ENCODE data around the gene RNF113B. TPM values are rescaled to one million over a fixed set of nuclear protein-coding genes. Genes with fewer than 3 reads are reported as not detected.

Gene RNF113B
- total RNA-seq, 1 donor from 2014 or later: not detected

DNA sequence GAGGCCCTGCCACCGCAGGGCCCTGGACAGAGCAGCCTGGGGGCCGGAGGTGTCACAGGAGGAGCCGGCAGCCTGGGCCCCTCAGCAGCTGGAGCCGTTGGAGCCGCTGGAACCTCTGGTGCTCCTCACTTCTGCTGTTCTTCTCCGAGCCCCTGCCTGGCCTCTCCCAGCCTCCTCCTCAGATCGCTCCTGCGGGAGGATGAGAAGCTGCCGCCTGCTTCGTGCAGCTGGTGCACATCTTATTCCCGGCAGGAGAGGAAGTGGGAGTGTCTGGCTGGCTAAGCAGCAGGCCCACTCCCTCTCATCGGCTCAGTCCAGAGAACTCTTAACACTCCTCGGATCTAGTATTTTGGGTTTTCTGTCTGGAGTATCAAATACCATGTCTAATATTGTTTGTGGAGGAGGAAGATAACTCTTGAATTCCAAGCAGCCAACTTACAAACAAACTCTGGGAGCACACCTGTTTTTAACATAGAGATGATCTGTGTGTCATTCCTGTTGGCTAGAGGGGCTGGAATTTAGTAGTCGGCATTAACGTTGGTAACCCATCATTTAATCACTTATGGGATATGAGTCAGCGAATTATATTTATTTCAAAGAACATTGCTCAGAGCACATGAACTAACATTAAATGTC lies 37.1 kb upstream of the RNF113B start:
- peak; percentile 9 for DNase-seq (ENCODE audit: low read depth, low spot score)
- no peak overlapping the region for H3K27ac Mint-ChIP-seq (ENCODE audit: unreplicated experiment)
- H3K4me3 Mint-ChIP-seq: no peak overlapping the region
- peaks cover 42% of the 10 kb centered on the region for H3K4me1 Mint-ChIP-seq
- H3K9me3 Mint-ChIP-seq: peaks cover 6% of the 10 kb centered on the region
- H3K36me3 Mint-ChIP-seq (ENCODE audit: low read depth): peaks cover 22% of the 10 kb centered on the region
- H3K27me3 Mint-ChIP-seq (ENCODE audit: low read depth): no peaks in the 10 kb centered on the region
- TF ChIP-seq, protein P1, sequence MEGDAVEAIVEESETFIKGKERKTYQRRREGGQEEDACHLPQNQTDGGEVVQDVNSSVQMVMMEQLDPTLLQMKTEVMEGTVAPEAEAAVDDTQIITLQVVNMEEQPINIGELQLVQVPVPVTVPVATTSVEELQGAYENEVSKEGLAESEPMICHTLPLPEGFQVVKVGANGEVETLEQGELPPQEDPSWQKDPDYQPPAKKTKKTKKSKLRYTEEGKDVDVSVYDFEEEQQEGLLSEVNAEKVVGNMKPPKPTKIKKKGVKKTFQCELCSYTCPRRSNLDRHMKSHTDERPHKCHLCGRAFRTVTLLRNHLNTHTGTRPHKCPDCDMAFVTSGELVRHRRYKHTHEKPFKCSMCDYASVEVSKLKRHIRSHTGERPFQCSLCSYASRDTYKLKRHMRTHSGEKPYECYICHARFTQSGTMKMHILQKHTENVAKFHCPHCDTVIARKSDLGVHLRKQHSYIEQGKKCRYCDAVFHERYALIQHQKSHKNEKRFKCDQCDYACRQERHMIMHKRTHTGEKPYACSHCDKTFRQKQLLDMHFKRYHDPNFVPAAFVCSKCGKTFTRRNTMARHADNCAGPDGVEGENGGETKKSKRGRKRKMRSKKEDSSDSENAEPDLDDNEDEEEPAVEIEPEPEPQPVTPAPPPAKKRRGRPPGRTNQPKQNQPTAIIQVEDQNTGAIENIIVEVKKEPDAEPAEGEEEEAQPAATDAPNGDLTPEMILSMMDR (conservative IDR thresholded peaks at IDR 0.05): no peak

DNA sequence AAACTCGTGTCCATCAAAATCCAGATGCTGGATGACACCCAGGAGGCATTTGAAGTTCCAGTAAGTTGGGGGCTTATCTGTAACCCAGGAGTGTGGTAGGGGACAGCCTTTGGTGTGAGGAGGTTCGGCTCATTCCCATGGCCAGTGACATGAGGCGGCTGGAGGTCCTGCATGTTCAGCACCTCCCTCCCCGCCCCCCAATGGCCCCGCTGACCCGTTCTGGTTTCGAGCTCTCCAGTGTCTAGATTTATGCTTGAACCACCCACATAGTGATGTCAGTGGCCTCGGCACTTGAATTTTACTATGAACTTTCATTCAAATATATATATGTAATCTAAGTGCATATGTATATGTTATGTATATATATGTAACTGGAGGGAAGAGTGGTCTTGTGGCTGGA lies 36.3 kb upstream of the RNF113B start:
- Mint-ChIP-seq H3K4me1 (peaks cover 43% of the 10 kb centered on the region), H3K9me3 (peaks cover 8% of the 10 kb centered on the region), H3K36me3 (ENCODE audit: low read depth) (peaks cover 22% of the 10 kb centered on the region), H3K4me3 (no peak overlapping the region), H3K27me3 (ENCODE audit: low read depth) (no peaks in the 10 kb centered on the region), H3K27ac (ENCODE audit: unreplicated experiment) (no peak overlapping the region)
- no peak for DNase-seq (ENCODE audit: low read depth, low spot score)
- TF ChIP-seq, protein P1 (conservative IDR thresholded peaks at IDR 0.05): no peak

DNA sequence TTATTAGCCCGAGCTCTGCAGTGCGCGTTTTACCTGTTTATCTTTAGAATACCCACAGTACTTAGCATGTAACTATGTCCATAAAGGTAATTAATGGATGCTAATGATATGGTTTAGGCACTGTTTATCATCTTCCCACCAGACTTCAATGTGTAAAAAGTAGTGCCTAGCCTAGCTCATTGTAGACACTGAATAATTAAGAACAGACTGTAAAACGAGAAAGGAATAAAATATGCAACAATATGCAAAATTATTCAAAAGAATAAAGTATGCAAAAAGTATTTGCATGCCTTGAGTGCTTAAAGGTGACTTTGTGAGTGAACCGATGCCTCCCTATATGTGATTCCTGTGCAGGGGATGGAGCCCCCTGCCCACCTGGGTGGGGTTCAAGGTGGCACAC lies 35.7 kb upstream of the RNF113B start:
- Mint-ChIP-seq H3K27ac (ENCODE audit: unreplicated experiment) (no peak overlapping the region), H3K9me3 (peaks cover 8% of the 10 kb centered on the region), H3K36me3 (ENCODE audit: low read depth) (peaks cover 25% of the 10 kb centered on the region), H3K27me3 (ENCODE audit: low read depth) (no peaks in the 10 kb centered on the region), H3K4me3 (no peak overlapping the region), H3K4me1 (peaks cover 43% of the 10 kb centered on the region)
- TF ChIP-seq, protein P1 (conservative IDR thresholded peaks at IDR 0.05): no peak
- DNase-seq (ENCODE audit: low read depth, low spot score): no peak

DNA sequence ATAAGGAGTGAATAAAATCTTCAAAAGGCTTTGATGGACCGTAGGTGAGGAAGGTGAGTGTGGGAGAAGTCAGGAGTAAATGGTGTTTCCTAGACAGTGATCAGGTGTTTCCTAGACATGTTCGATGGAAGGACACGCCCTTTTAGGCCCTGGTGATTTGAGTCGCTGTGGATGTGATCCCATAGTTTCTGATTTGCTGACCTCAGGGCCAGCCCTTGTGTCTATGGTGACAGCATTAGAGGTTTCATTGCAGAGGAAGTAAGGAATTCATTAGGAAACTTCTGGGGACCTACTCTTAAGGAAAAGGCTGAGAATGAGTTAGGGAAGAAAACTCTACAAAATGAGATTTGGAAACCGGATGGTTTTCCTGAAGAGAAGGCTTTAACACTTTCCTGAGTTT lies 31.5 kb upstream of the RNF113B start:
- TF ChIP-seq, protein P1 (conservative IDR thresholded peaks at IDR 0.05): no peak
- Mint-ChIP-seq H3K36me3 (ENCODE audit: low read depth) (peaks cover 50% of the 10 kb centered on the region), H3K4me3 (no peak overlapping the region), H3K27ac (ENCODE audit: unreplicated experiment) (peak overlapping the region; percentile 30), H3K4me1 (peaks cover 41% of the 10 kb centered on the region), H3K9me3 (peaks cover 23% of the 10 kb centered on the region), H3K27me3 (ENCODE audit: low read depth) (no peaks in the 10 kb centered on the region)
- no peak for DNase-seq (ENCODE audit: low read depth, low spot score)

DNA sequence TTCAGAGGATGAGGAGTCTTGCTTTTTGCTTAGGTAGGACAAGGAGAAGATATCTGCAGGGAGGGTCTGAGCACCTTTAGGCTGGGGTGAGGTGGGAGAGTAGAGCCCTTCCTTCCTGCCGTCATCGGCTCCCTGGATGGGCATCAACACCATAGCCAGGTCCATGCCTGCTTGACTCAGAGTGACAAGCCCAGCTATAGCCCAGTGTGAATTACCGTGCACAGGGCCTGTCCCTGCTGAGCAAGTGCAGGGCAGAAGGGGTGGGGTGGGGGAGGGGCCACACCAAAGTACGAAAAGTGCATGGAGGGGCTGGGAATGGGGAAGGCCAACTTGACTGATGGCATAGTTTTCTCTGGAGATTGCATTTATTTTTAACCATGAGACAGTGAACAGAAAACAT lies 30.3 kb upstream of the RNF113B start:
- no peak for DNase-seq (ENCODE audit: low read depth, low spot score)
- H3K27ac Mint-ChIP-seq (ENCODE audit: unreplicated experiment): no peak overlapping the region
- no peak overlapping the region for H3K4me3 Mint-ChIP-seq
- H3K4me1 Mint-ChIP-seq: peaks cover 40% of the 10 kb centered on the region
- TF ChIP-seq, protein P1 (conservative IDR thresholded peaks at IDR 0.05): no peak
- H3K36me3 Mint-ChIP-seq (ENCODE audit: low read depth): peaks cover 49% of the 10 kb centered on the region
- H3K9me3 Mint-ChIP-seq: peaks cover 23% of the 10 kb centered on the region
- no peaks in the 10 kb centered on the region for H3K27me3 Mint-ChIP-seq (ENCODE audit: low read depth)

All from neural crest cell (in vitro differentiated cells).